ENCODE data around the gene PDE6A.

- TF ChIP-seq CTCF (IDR thresholded peaks at IDR 0.05; ENCODE audit: poor library complexity) (no peak), EZH2phosphoT487 (IDR thresholded peaks at IDR 0.05; ENCODE audit: low read depth, severe bottlenecking, unreplicated experiment) (no peak)
These were observed 105.5 kb downstream of the PDE6A start for GRCh38 chr5:149838881-149839739.

Measured in hepatocyte (in vitro differentiated cells).